Right ventricle myocardium inferior (tissue), 1 donor: ENCODE results near the gene NTSR1. TPM values are rescaled to one million over a fixed set of nuclear protein-coding genes. Genes with fewer than 3 reads are reported as not detected.
A peak's percentile ranks its signal among the peaks of the same experiment; 100 is the strongest.

Source experiments
- ATAC-seq: fragments of 200-7000 bp; cut with Tn5 transposase; one replicate; pipeline ENCODE4 v1.9.1; 2020; ENCODE audit warnings: mild to moderate bottlenecking, moderate library complexity
- DNase-seq: peaks from one replicate; pipeline ENCODE4 v3.0.0; 2021; ENCODE audit errors: missing footprints
- intact Hi-C: fragments of 100-400 bp; cut with DNase I; formaldehyde crosslinking; loops from one replicate; pipeline ENCODE4 v1.11.0; 2022
- total RNA-seq: library from RNA; stranded (reverse); fragmentation: NEBNext Ultra II Directional; extraction: Animal tissue kit (Norgen Biotek cat#: 25700); gene quantifications from one replicate; pipeline ENCODE4 v1.2.1, GENCODE V29; 2021
- donor health status: DM: no; HTN: yes; CAD: no; lungs with severe emphysema.

The NTSR1 gene
- total RNA-seq, 1 donor from 2014 or later = not detected

GRCh38 chr20:62742550-62742949, 33.9 kb downstream of the NTSR1 start:
- intact Hi-C loops = no loop called here
- ATAC-seq (no peak), DNase-seq (no peak)

GRCh38 chr20:62742979-62743776, 34.5 kb downstream of the NTSR1 start:
- intact Hi-C loops = no loop called here
- ATAC-seq (no peak), DNase-seq (peak; percentile 18)

GRCh38 chr20:62743777-62744317, 35.2 kb downstream of the NTSR1 start:
- ATAC-seq = no peak
- intact Hi-C loops = no loop called here
- peak; percentile 28 for DNase-seq

GRCh38 chr20:62744741-62745191, 36.1 kb downstream of the NTSR1 start:
- DNase-seq = no peak
- intact Hi-C loops = no loop called here
- ATAC-seq = no peak

GRCh38 chr20:62745279-62745951, 36.8 kb downstream of the NTSR1 start:
- ATAC-seq (no peak), DNase-seq (peak; percentile 22)
- intact Hi-C loops = no loop called here

GRCh38 chr20:62745952-62746288, 37.3 kb downstream of the NTSR1 start:
- intact Hi-C loops = no loop called here
- ATAC-seq (no peak), DNase-seq (peak; percentile 8)

- ATAC-seq (no peak), DNase-seq (no peak)
- intact Hi-C loops = no loop called here
Measured at GRCh38 chr20:62748311-62748710, 39.7 kb downstream of the NTSR1 start.

GRCh38 chr20:62749851-62750445, 41.3 kb downstream of the NTSR1 start:
- intact Hi-C loops = no loop called here
- DNase-seq = peak; percentile 37
- ATAC-seq = no peak

- peak; percentile 40 for DNase-seq
- ATAC-seq = no peak
- intact Hi-C loops = no loop called here
Measured at GRCh38 chr20:62751551-62752150, 43.0 kb downstream of the NTSR1 start.

- intact Hi-C loops = no loop called here
- ATAC-seq (no peak), DNase-seq (peak; percentile 40)
Measured at GRCh38 chr20:62752181-62752670, 43.6 kb downstream of the NTSR1 start.

GRCh38 chr20:62752671-62753501, 44.2 kb downstream of the NTSR1 start:
- DNase-seq (peak; percentile 13), ATAC-seq (no peak)
- intact Hi-C loops = no loop called here

- ATAC-seq = no peak
- peak; percentile 7 for DNase-seq
- intact Hi-C loops = no loop called here
Measured at GRCh38 chr20:62753626-62754025, 45.0 kb downstream of the NTSR1 start.

GRCh38 chr20:62754122-62754990, 45.7 kb downstream of the NTSR1 start:
- DNase-seq (peak; percentile 50), ATAC-seq (no peak)
- intact Hi-C loops = no loop called here

- DNase-seq (no peak), ATAC-seq (no peak)
- intact Hi-C loops = no loop called here
Measured at GRCh38 chr20:62754991-62755356, 46.3 kb downstream of the NTSR1 start.

- DNase-seq = peak; percentile 45
- intact Hi-C loops = no loop called here
Measured at GRCh38 chr20:62755817-62756724, 47.4 kb downstream of the NTSR1 start.

GRCh38 chr20:62758226-62758912, 49.7 kb downstream of the NTSR1 start:
- DNase-seq (peak; percentile 22), ATAC-seq (no peak)
- intact Hi-C loops = no loop called here

More at GRCh38 chr20:62755817-62756724, 47.4 kb downstream of the NTSR1 start:
- ATAC-seq = no peak
